Keratinocyte (primary cell): ENCODE results near the gene RASGEF1B. TPM values are rescaled to one million over a fixed set of nuclear protein-coding genes. Genes with fewer than 3 reads are reported as not detected.

Experiments
- DNase-seq: peaks from one replicate; pipeline ENCODE4 v3.0.0-alpha.2; 2011; ENCODE audit warnings: low read depth, missing footprints, low spot score
- FAIRE-seq: peaks from 2 replicates; lab custom pipeline; 2011; peaks lifted over from hg19 to GRCh38; lab: Jason Lieb, UNC
- H2AFZ ChIP-seq: 2 replicates; pipeline ENCODE4 v1.6.0; 2012; ENCODE audit warnings: low read length, control low read depth, inconsistent platforms; ENCODE audit not compliant: control insufficient read depth
- H3K27ac ChIP-seq: 2 replicates; pipeline ENCODE4 v1.5.1; 2011; ENCODE audit warnings: low read length; ENCODE audit not compliant: control insufficient read depth, insufficient read depth
- H3K27me3 ChIP-seq: 3 replicates; pipeline ENCODE4 v1.6.0; 2011; ENCODE audit warnings: low read length; ENCODE audit not compliant: control insufficient read depth, insufficient read depth; ENCODE audit errors: extremely low read depth
- H3K36me3 ChIP-seq, 2 experiments: 2 replicates in 1 of 2; 3 replicates in 1 of 2; pipeline ENCODE4 v1.5.1; 2011; ENCODE audit warnings: low read length in 2 of 2, mild to moderate bottlenecking in 1 of 2; ENCODE audit not compliant: control insufficient read depth in 2 of 2, insufficient read depth in 2 of 2; ENCODE audit errors: extremely low read depth in 1 of 2
- H3K4me1 ChIP-seq: 3 replicates; pipeline ENCODE4 v1.5.1; 2011; ENCODE audit warnings: low read length; ENCODE audit not compliant: control insufficient read depth, insufficient read depth; ENCODE audit errors: extremely low read depth
- H3K4me2 ChIP-seq: 3 replicates; pipeline ENCODE4 v1.6.0; 2011; ENCODE audit warnings: low read depth, low read length; ENCODE audit not compliant: control insufficient read depth, insufficient read depth; ENCODE audit errors: extremely low read depth
- H3K4me3 ChIP-seq, 3 experiments: fragments of 200-600 bp in 1 of 3; sonication (generic) in 1 of 3; 2 replicates in 2 of 3; 3 replicates in 1 of 3; pipeline ENCODE4 v1.5.1; 2011 to 2016; ENCODE audit warnings: low read length in 3 of 3, mild to moderate bottlenecking in 3 of 3, control low read depth in 2 of 3, inconsistent platforms in 1 of 3, low read depth in 1 of 3, mixed read lengths in 1 of 3, mixed run types in 1 of 3, moderate library complexity in 1 of 3; ENCODE audit not compliant: control insufficient read depth in 2 of 3, insufficient read depth in 2 of 3; ENCODE audit errors: extremely low read depth in 1 of 3
- H3K79me2 ChIP-seq: 2 replicates; pipeline ENCODE4 v1.6.0; 2012; ENCODE audit warnings: low read length; ENCODE audit not compliant: control insufficient read depth, insufficient read depth
- H3K9ac ChIP-seq: 3 replicates; pipeline ENCODE4 v1.6.0; 2011; ENCODE audit warnings: low read length; ENCODE audit not compliant: control insufficient read depth, insufficient read depth; ENCODE audit errors: extremely low read depth
- H3K9me1 ChIP-seq: 3 replicates; pipeline ENCODE4 v1.6.0; 2011; ENCODE audit warnings: low read length; ENCODE audit not compliant: control insufficient read depth, insufficient read depth; ENCODE audit errors: extremely low read depth
- H3K9me3 ChIP-seq: 2 replicates; pipeline ENCODE4 v1.5.1; 2012; ENCODE audit warnings: low read depth, low read length; ENCODE audit not compliant: control insufficient read depth
- H4K20me1 ChIP-seq: 3 replicates; pipeline ENCODE4 v1.6.0; 2011; ENCODE audit warnings: low read length; ENCODE audit not compliant: control insufficient read depth, insufficient read depth; ENCODE audit errors: extremely low read depth
- EZH2 ChIP-seq: IDR thresholded peaks from one replicate; pipeline ENCODE4 v1.6.1; 2012; ENCODE audit warnings: inconsistent platforms, mild to moderate bottlenecking, low read length, moderate library complexity
- dilution Hi-C: fragments of 300-500 bp; cut with MboI; formaldehyde crosslinking; loops from one replicate; pipeline ENCODE4 v1.7.0; 2020; ENCODE audit warnings: low sequenced_read_pairs; ENCODE audit not compliant: extremely low pct_ligation_motif_present
- polyA plus RNA-seq, 5 experiments: library from polyadenylated mRNA; depleted of rRNA in 3 of 5; stranded (reverse) in 3 of 5; stranded (forward) in 1 of 5; unstranded in 1 of 5; fragments of >200 nt; gene quantifications; 1 replicate in 1 of 5; 2 replicates in 3 of 5; 3 replicates in 1 of 5; pipeline versions ENCODE4 v1.2.1 to v1.2.3, GENCODE V29; 2011 to 2012; ENCODE audit warnings: missing spikeins in 2 of 5, low read depth in 1 of 5, low replicate concordance in 1 of 5
- TF ChIP-seq, protein P1 (sequence below), 3 experiments: IDR thresholded peaks in 1 of 3; conservative IDR thresholded peaks in 1 of 3; optimal IDR thresholded peaks in 1 of 3; 2 replicates in 2 of 3; 3 replicates in 1 of 3; pipeline versions ENCODE3 to v1.5.1; 2011; ENCODE audit warnings: low read length in 3 of 3, mild to moderate bottlenecking in 3 of 3, moderate library complexity in 2 of 3, control low read depth in 1 of 3, inconsistent platforms in 1 of 3; ENCODE audit not compliant: insufficient read depth in 2 of 3; ENCODE audit errors: extremely low read depth in 1 of 3

RASGEF1B gene
- polyA plus RNA-seq, 1 donor (not counting 4 experiments of a cell fraction or from before 2014, with no cell fraction given) = 0.68 TPM

DNA sequence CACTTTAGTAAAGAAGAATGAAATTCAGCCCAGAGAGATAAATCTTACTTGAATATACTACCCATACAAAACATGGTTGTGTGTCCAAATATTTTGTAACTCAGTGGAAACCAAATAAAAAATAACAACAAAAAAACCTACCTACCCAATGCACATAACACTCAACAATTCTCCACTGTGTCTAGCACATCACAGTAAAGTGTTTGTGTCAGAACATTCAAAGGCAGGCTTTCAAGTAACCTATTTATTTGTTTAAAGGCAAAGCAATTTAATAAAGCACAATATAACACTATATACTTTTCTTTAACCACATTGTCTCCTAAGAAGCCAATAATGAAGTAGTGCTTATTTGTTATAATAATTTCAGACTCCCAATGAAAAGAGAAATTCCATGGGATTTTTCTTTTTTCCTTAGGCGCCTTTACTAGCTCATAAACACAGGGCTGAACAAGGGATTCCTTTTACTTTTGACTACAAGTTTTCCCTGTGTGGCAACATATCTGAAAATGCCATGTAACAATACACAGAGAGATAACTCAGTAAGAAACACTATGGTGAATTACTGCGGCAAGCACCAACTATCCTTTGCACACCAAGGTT is 13.7 kb downstream of the RASGEF1B start:
- no peaks in the 10 kb centered on the region for H3K9me3 ChIP-seq
- H3K4me1 ChIP-seq = peaks cover 26% of the 10 kb centered on the region
- H3K79me2 ChIP-seq = no peaks in the 10 kb centered on the region
- H3K9ac ChIP-seq = no peak overlapping the region
- H3K27me3 ChIP-seq = no peaks in the 10 kb centered on the region
- H3K36me3 ChIP-seq = no peaks in the 10 kb centered on the region
- no peak overlapping the region for H3K4me2 ChIP-seq
- no peaks in the 10 kb centered on the region for H3K9me1 ChIP-seq
- no peak overlapping the region for H3K27ac ChIP-seq
- H4K20me1 ChIP-seq = no peaks in the 10 kb centered on the region
- TF ChIP-seq, protein P1, sequence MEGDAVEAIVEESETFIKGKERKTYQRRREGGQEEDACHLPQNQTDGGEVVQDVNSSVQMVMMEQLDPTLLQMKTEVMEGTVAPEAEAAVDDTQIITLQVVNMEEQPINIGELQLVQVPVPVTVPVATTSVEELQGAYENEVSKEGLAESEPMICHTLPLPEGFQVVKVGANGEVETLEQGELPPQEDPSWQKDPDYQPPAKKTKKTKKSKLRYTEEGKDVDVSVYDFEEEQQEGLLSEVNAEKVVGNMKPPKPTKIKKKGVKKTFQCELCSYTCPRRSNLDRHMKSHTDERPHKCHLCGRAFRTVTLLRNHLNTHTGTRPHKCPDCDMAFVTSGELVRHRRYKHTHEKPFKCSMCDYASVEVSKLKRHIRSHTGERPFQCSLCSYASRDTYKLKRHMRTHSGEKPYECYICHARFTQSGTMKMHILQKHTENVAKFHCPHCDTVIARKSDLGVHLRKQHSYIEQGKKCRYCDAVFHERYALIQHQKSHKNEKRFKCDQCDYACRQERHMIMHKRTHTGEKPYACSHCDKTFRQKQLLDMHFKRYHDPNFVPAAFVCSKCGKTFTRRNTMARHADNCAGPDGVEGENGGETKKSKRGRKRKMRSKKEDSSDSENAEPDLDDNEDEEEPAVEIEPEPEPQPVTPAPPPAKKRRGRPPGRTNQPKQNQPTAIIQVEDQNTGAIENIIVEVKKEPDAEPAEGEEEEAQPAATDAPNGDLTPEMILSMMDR (optimal IDR thresholded peaks at IDR 0.05 in 1 of 3, IDR thresholded peaks at IDR 0.05 in 1 of 3, conservative IDR thresholded peaks at IDR 0.05 in 1 of 3; ENCODE audit: extremely low read depth in 1 of 3, insufficient read depth in 2 of 3, low read length in 3 of 3) = no peak
- TF ChIP-seq EZH2 = no peak
- no peak overlapping the region for H2AFZ ChIP-seq
- no peak overlapping the region for H3K4me3 ChIP-seq
- FAIRE-seq (no peak), DNase-seq (no peak)
- dilution Hi-C loops = no loop called here

DNA sequence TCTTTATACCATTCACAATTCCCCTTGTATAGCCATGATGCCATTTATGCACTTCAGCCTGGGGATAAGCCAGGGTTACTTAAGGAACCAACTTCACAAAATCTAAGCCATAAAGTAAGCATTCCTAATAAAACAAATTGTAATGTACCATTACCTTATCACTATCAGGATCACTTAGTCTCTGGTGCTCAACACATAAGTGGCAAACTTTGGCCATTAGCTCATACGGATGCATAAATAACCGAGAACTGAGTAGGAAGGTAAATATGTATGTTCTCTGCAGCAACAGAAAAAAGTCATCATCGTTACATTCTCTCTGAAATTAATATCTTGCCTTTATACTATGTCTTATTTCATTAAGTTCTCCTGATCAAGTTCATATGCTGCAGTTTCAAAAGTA is 14.4 kb downstream of the RASGEF1B start:
- Histone ChIP-seq H3K9me3 (no peaks in the 10 kb centered on the region), H3K36me3 (no peaks in the 10 kb centered on the region), H3K9ac (no peak overlapping the region), H2AFZ (no peak overlapping the region), H3K9me1 (no peaks in the 10 kb centered on the region), H3K4me1 (peaks cover 31% of the 10 kb centered on the region), H3K27me3 (no peaks in the 10 kb centered on the region), H3K79me2 (no peaks in the 10 kb centered on the region), H3K4me3 (no peak overlapping the region), H3K4me2 (no peak overlapping the region), H4K20me1 (no peaks in the 10 kb centered on the region), H3K27ac (no peak overlapping the region)
- DNase-seq = no peak
- no peak for TF ChIP-seq EZH2
- TF ChIP-seq, protein P1 (optimal IDR thresholded peaks at IDR 0.05 in 1 of 3, IDR thresholded peaks at IDR 0.05 in 1 of 3, conservative IDR thresholded peaks at IDR 0.05 in 1 of 3; ENCODE audit: extremely low read depth in 1 of 3, insufficient read depth in 2 of 3, low read length in 3 of 3) = no peak
- FAIRE-seq = no peak
- dilution Hi-C loops = no loop called here
